ENCODE measurements around the gene PDSS2.
"Not testable (repeated sequence)": the region's sequence is repeated elsewhere in the genome, so short reads cannot be mapped to it uniquely, and the experiment has no call there.

Gene PDSS2

DNA sequence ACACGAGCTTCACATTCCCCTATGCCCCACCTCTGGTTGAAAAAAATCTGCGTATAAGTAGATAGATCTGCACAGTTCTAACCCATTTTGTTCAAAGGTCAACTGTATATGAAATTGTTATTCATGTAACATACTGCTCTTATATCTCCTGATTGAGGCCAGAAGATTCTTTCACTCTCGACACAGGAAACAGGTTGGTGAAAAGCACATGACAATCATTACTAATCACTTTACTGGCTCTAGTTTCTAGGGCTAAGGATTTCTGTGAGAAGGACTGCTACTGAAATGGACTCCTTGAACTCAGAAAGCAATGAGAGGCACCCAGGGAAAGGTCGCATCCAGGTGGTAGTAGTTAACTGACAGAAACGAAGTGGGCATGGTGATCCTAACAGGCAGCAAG lies 21.7 kb downstream of the PDSS2 start:
- no peaks in the 10 kb centered on the region for H3K4me1 ChIP-seq (ENCODE audit: insufficient read depth, low read length)
- H3K27me3 ChIP-seq (ENCODE audit: insufficient read depth, low read length), result no peaks in the 10 kb centered on the region
- no peaks in the 10 kb centered on the region for H3K9me3 ChIP-seq (ENCODE audit: insufficient read depth, low read depth, low read length)
- H3K4me3 ChIP-seq (ENCODE audit: low read length), result no peak overlapping the region
- no peak overlapping the region for H3K9ac ChIP-seq (ENCODE audit: low read depth, low read length)
- no peaks in the 10 kb centered on the region for H3K36me3 ChIP-seq (ENCODE audit: insufficient read depth, low read depth, low read length)
- no peak overlapping the region for H3K27ac ChIP-seq (ENCODE audit: low read length)

DNA sequence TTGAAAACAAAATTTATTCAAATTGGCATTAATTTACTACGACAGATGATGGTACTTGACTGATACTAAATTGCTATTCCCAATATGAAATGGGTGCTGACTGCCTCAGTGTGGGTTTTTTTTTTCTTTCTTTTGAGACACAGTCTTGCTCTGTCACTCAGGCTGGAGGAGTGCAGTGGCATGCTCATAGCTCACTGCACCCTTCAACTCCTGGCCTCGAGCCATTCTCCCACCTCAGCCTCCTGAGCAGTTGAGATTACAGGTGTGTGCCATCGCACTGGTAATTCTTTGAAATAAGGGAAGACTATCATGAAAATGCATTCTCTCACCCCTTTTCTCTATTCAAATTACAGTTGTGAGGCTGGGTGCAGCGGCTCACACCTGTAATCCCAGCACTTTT lies 22.5 kb downstream of the PDSS2 start:
- Histone ChIP-seq H3K27me3 (ENCODE audit: insufficient read depth, low read length) (no peaks in the 10 kb centered on the region), H3K9ac (ENCODE audit: low read depth, low read length) (no peak overlapping the region), H3K36me3 (ENCODE audit: insufficient read depth, low read depth, low read length) (no peaks in the 10 kb centered on the region), H3K4me3 (ENCODE audit: low read length) (no peak overlapping the region), H3K27ac (ENCODE audit: low read length) (no peak overlapping the region), H3K4me1 (ENCODE audit: insufficient read depth, low read length) (no peaks in the 10 kb centered on the region), H3K9me3 (ENCODE audit: insufficient read depth, low read depth, low read length) (no peaks in the 10 kb centered on the region)

DNA sequence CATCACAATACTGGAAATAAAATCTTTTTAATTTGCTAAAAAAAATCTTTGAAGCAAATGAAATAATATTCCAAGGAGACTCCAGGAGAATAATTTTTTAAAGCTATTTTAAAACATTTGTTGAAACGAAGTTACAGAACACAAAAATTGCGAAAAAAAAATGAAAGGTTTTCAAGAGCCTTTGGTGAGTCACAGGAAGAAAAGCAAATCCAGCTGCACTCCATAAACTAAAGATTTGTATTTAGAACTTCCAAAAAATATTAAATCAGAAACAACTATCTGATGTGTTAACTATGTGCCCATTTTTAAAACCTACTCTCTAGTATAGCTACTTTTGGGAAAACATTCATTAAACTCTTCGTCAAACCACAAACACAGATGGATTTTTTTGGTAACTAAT lies 23.6 kb downstream of the PDSS2 start:
- Histone ChIP-seq H3K27me3 (ENCODE audit: insufficient read depth, low read length) (no peaks in the 10 kb centered on the region), H3K36me3 (ENCODE audit: insufficient read depth, low read depth, low read length) (no peaks in the 10 kb centered on the region), H3K9me3 (ENCODE audit: insufficient read depth, low read depth, low read length) (no peaks in the 10 kb centered on the region), H3K9ac (ENCODE audit: low read depth, low read length) (no peak overlapping the region), H3K4me1 (ENCODE audit: insufficient read depth, low read length) (no peaks in the 10 kb centered on the region), H3K27ac (ENCODE audit: low read length) (no peak overlapping the region), H3K4me3 (ENCODE audit: low read length) (no peak overlapping the region)

DNA sequence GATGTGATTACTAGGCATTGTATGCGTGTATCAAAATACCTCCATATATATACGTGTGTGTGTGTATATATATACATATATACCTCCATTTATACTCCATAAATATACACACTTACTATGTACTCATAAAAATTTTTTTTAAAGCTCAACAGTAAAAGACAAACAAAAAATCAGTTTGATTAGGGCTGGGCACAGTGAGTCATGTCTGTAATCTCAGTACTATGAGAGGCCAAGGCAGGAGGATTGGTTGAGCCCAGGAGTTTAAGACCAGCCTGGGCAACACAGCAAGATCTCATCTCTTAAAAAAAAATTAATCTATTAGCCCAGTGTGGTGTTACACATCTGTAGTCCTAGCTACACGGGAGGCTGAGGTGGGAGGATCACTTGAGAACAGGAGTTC lies 24.6 kb downstream of the PDSS2 start:
- H3K9me3 ChIP-seq (ENCODE audit: insufficient read depth, low read depth, low read length), result no peaks in the 10 kb centered on the region
- H3K27ac ChIP-seq (ENCODE audit: low read length), result no peak overlapping the region
- no peak overlapping the region for H3K9ac ChIP-seq (ENCODE audit: low read depth, low read length)
- no peak overlapping the region for H3K4me3 ChIP-seq (ENCODE audit: low read length)
- no peaks in the 10 kb centered on the region for H3K27me3 ChIP-seq (ENCODE audit: insufficient read depth, low read length)
- H3K36me3 ChIP-seq (ENCODE audit: insufficient read depth, low read depth, low read length), result no peaks in the 10 kb centered on the region
- no peaks in the 10 kb centered on the region for H3K4me1 ChIP-seq (ENCODE audit: insufficient read depth, low read length)

DNA sequence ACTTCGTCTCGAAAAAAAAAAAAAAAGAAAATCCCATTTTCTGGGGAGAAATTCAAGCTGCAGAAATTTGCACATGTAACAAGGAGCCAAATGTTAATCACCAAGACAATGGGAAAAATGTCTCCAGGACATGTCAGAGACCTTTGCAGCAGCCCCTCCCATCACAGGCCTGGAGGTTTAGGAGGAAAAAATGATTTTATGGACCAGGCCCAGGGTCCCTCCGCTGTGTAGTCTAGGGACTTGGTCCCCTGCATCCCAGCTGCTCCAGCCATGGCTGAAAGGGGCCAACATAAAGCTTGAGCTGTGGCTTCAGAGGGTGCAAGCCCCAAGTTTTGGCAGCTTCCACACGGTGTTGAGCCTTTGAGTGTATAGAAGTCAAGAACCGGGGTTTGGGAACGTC lies 33.4 kb downstream of the PDSS2 start:
- not testable (repeated sequence) for H3K27me3 ChIP-seq (ENCODE audit: insufficient read depth, low read length); H3K36me3 ChIP-seq (ENCODE audit: insufficient read depth, low read depth, low read length); H3K4me3 ChIP-seq (ENCODE audit: low read length); H3K9ac ChIP-seq (ENCODE audit: low read depth, low read length); H3K27ac ChIP-seq (ENCODE audit: low read length); H3K4me1 ChIP-seq (ENCODE audit: insufficient read depth, low read length)
- H3K9me3 ChIP-seq (ENCODE audit: insufficient read depth, low read depth, low read length), result peaks cover 27% of the 10 kb centered on the region

DNA sequence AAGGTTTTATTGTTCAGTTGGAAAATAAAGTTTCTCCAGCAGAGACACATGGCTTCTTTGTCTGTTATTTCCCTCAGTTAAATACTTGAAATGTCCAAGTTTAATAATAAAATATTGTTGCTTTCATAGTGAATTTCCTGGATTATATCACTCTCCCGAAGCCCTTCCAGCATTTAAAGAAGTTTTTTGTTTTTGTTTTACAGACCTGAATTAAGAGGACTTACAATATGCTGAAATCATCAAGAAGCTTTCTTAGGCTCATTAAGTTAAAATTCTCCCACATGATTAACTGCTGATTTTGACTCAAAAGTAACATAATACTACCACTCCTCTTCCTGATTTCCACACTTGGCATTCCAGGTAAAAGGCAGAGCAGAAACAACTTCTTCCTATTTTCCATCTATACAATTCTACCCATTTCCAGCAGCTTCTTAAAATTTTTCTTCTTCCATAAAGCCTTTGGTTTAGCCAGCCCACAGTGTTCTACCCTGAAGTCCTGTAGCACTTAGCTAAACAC lies 35.8 kb downstream of the PDSS2 start:
- Histone ChIP-seq H3K27ac (ENCODE audit: low read length) (no peak overlapping the region), H3K4me3 (ENCODE audit: low read length) (no peak overlapping the region), H3K4me1 (ENCODE audit: insufficient read depth, low read length) (no peaks in the 10 kb centered on the region), H3K9ac (ENCODE audit: low read depth, low read length) (no peak overlapping the region), H3K36me3 (ENCODE audit: insufficient read depth, low read depth, low read length) (no peaks in the 10 kb centered on the region), H3K27me3 (ENCODE audit: insufficient read depth, low read length) (no peaks in the 10 kb centered on the region), H3K9me3 (ENCODE audit: insufficient read depth, low read depth, low read length) (peaks cover 22% of the 10 kb centered on the region)

DNA sequence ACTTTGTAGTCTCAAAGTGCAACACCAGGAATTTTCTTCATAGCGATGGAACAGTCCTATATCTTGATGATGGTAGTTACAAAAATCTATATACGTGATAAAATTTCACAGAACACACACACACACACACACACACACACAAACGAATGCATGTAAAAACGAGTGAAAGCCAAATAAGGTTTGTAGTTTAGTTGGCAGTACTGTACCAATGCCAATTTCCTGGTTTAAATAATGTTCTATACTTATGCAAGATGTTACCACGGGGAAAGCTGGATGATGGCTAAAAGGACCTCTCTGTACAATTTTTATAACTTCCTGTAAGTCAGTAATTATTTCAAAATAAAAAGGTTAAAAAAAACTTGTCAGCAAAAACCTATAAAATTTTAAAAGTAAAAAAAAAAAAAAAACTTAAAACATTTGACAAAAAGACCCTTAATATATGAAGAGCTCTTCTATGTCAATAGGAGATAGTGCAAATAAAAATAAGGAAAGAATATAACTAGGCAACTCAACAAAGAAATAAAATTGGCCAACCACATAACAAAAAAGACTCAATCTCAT lies 37.6 kb downstream of the PDSS2 start:
- no peaks in the 10 kb centered on the region for H3K27me3 ChIP-seq (ENCODE audit: insufficient read depth, low read length)
- no peak overlapping the region for H3K27ac ChIP-seq (ENCODE audit: low read length)
- H3K4me1 ChIP-seq (ENCODE audit: insufficient read depth, low read length), result no peaks in the 10 kb centered on the region
- peaks cover 10% of the 10 kb centered on the region; the same call in 1 of the 2 replicates for H3K9me3 ChIP-seq (ENCODE audit: insufficient read depth, low read depth, low read length)
- H3K4me3 ChIP-seq (ENCODE audit: low read length), result no peak overlapping the region
- no peaks in the 10 kb centered on the region for H3K36me3 ChIP-seq (ENCODE audit: insufficient read depth, low read depth, low read length)
- H3K9ac ChIP-seq (ENCODE audit: low read depth, low read length), result no peak overlapping the region

DNA sequence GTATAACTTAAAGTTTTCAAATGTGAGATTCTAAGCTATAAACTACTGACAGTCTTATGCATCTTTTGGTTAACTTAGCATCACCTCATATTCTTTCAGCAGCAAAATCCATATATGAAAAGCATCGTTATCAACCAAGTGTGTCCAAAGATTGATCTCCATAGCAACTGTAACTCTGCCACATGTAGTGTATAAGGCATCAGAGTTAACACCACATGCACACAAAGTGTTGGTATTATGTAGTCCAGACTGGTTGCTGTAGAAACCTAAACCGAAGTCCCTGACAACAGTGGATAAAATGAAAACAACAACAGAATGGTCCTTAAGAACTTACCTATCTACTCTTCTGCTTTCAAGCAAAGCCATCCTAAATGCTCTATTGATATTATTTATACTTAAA lies 39.6 kb downstream of the PDSS2 start:
- Histone ChIP-seq H3K27me3 (ENCODE audit: insufficient read depth, low read length) (no peaks in the 10 kb centered on the region), H3K4me1 (ENCODE audit: insufficient read depth, low read length) (peaks cover 14% of the 10 kb centered on the region), H3K4me3 (ENCODE audit: low read length) (no peak overlapping the region), H3K9ac (ENCODE audit: low read depth, low read length) (no peak overlapping the region), H3K36me3 (ENCODE audit: insufficient read depth, low read depth, low read length) (no peaks in the 10 kb centered on the region), H3K27ac (ENCODE audit: low read length) (no peak overlapping the region), H3K9me3 (ENCODE audit: insufficient read depth, low read depth, low read length) (no peaks in the 10 kb centered on the region)

DNA sequence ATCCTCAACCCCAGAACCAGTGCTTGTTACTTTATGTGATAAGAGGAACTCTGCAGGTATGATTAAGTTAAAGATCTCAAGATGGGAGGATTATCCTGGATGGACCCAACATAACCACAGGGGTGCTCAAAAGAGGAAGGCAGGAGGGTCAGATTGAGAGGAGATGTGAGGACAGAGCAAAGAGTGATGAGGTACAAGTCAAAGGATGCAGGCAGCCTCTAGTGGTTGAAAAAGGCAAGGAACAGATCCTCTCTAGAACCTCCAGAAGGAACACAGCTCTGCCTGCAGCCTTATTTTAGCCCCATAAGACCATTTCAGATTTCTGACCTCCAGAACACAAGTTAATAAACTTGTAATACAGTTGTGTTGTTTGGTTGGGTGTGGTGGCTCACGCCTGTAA lies 41.2 kb downstream of the PDSS2 start:
- no peaks in the 10 kb centered on the region for H3K9me3 ChIP-seq (ENCODE audit: insufficient read depth, low read depth, low read length)
- H3K4me3 ChIP-seq (ENCODE audit: low read length), result no peak overlapping the region
- H3K4me1 ChIP-seq (ENCODE audit: insufficient read depth, low read length), result peaks cover 21% of the 10 kb centered on the region
- no peaks in the 10 kb centered on the region for H3K27me3 ChIP-seq (ENCODE audit: insufficient read depth, low read length)
- H3K9ac ChIP-seq (ENCODE audit: low read depth, low read length), result no peak overlapping the region
- no peaks in the 10 kb centered on the region for H3K36me3 ChIP-seq (ENCODE audit: insufficient read depth, low read depth, low read length)
- H3K27ac ChIP-seq (ENCODE audit: low read length), result no peak overlapping the region

DNA sequence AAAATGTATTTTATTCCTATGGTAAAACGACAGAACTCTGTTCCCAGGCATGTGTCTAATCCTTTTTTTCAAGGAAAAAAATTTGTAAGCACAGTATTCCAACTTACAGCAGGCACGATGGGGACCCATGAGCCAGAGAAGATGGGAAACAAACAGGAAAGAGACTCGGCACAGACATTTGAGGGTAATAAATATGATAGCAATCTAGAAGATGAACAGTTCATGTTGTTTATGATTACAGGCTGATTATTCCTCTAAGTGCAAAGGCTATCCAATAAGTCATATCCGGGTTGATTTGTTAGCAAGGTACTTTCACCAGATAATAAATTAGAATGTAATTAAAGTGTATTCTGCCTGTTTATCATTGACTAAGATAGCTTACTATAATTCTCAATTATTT lies 43.2 kb downstream of the PDSS2 start:
- Histone ChIP-seq H3K4me1 (ENCODE audit: insufficient read depth, low read length) (peaks cover 21% of the 10 kb centered on the region), H3K4me3 (ENCODE audit: low read length) (no peak overlapping the region), H3K9ac (ENCODE audit: low read depth, low read length) (no peak overlapping the region), H3K27ac (ENCODE audit: low read length) (no peak overlapping the region), H3K36me3 (ENCODE audit: insufficient read depth, low read depth, low read length) (no peaks in the 10 kb centered on the region), H3K9me3 (ENCODE audit: insufficient read depth, low read depth, low read length) (no peaks in the 10 kb centered on the region), H3K27me3 (ENCODE audit: insufficient read depth, low read length) (no peaks in the 10 kb centered on the region)

DNA sequence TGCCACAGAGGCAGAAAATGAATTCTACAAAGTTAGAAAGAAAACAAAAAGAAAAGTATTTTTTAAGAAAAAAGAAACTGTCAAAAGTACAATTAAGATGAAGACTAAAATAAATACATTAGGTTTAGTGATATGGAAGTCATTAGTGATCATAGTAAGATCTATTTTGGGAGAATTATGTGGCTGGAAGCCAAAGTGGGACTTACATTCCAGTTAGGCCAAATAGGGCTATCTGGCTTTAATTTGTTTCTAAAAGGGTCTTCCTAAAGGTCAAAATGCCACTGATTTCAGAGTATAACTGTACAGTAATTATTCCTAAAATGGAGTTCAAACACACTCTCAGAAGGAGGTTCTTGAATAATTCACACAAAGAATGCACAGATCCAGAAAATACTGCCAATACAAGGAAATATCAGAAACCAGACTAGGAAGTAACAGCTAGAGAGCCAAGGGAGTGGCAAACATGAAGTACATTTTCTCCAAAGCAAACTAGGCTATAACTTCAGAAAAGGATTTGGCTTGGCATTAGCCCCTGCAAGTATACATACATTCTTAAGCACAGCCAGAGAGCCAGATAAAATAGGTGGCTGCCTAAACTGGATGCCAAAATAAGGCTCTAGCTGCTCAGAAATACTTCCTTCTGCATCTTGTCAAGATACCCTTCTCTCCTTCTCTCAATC lies 45.3 kb downstream of the PDSS2 start:
- H3K36me3 ChIP-seq (ENCODE audit: insufficient read depth, low read depth, low read length), result no peaks in the 10 kb centered on the region
- no peaks in the 10 kb centered on the region for H3K9me3 ChIP-seq (ENCODE audit: insufficient read depth, low read depth, low read length)
- no peak overlapping the region for H3K4me3 ChIP-seq (ENCODE audit: low read length)
- no peak overlapping the region for H3K27ac ChIP-seq (ENCODE audit: low read length)
- H3K4me1 ChIP-seq (ENCODE audit: insufficient read depth, low read length), result peaks cover 31% of the 10 kb centered on the region
- H3K27me3 ChIP-seq (ENCODE audit: insufficient read depth, low read length), result no peaks in the 10 kb centered on the region
- no peak overlapping the region for H3K9ac ChIP-seq (ENCODE audit: low read depth, low read length)

DNA sequence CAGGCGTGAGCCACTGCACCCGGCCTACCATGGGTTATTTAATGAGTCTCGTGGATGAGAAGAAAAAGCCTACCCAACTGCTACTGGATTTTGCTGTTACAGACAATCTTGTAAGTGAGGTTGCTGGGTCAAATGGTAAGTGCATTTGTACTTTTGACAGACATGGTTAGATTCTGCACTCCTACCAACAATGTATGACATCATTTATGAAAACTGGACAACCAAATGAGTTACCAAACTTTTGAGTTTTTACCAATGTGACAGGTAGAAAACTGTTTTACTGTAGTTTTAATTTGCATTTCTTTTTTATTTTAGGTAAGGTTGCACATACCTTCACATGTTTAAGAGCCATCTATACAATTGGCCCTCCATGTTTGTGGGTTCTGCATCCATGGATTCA lies 48.2 kb downstream of the PDSS2 start:
- no peak overlapping the region for H3K27ac ChIP-seq (ENCODE audit: low read length)
- H3K27me3 ChIP-seq (ENCODE audit: insufficient read depth, low read length), result no peaks in the 10 kb centered on the region
- H3K4me3 ChIP-seq (ENCODE audit: low read length), result no peak overlapping the region
- H3K4me1 ChIP-seq (ENCODE audit: insufficient read depth, low read length), result peaks cover 27% of the 10 kb centered on the region
- no peaks in the 10 kb centered on the region for H3K9me3 ChIP-seq (ENCODE audit: insufficient read depth, low read depth, low read length)
- H3K9ac ChIP-seq (ENCODE audit: low read depth, low read length), result no peak overlapping the region
- no peaks in the 10 kb centered on the region for H3K36me3 ChIP-seq (ENCODE audit: insufficient read depth, low read depth, low read length)
